Measurements from ENCODE around the gene SGMS1.
A peak's percentile ranks its signal among the peaks of the same experiment; 100 is the strongest.
"Not testable (repeated sequence)": the region's sequence is repeated elsewhere in the genome, so short reads cannot be mapped to it uniquely, and the experiment has no call there.

Gene SGMS1

GRCh38 chr10:50355693-50356480, 267.9 kb downstream of the SGMS1 start:
- not testable (repeated sequence) for DNase-seq

- no peak for DNase-seq
These were observed 272.1 kb downstream of the SGMS1 start for GRCh38 chr10:50351483-50352146.

GRCh38 chr10:50350366-50350765, 273.4 kb downstream of the SGMS1 start:
- DNase-seq: no peak

GRCh38 chr10:50349554-50349953, 274.2 kb downstream of the SGMS1 start:
- DNase-seq: no peak

- no peak for DNase-seq
These were observed 276.4 kb downstream of the SGMS1 start for GRCh38 chr10:50347394-50347802.

- no peak for DNase-seq
These were observed 276.8 kb downstream of the SGMS1 start for GRCh38 chr10:50346942-50347341.

GRCh38 chr10:50345545-50345944, 278.2 kb downstream of the SGMS1 start:
- no peak for DNase-seq

GRCh38 chr10:50343702-50344331, 279.9 kb downstream of the SGMS1 start:
- no peak for DNase-seq

- no peak for DNase-seq
These were observed 281.8 kb downstream of the SGMS1 start for GRCh38 chr10:50341987-50342386.

GRCh38 chr10:50336140-50336539, 287.6 kb downstream of the SGMS1 start:
- DNase-seq: no peak

GRCh38 chr10:50335397-50335796, 288.4 kb downstream of the SGMS1 start:
- DNase-seq: no peak

- no peak for DNase-seq
These were observed 289.5 kb downstream of the SGMS1 start for GRCh38 chr10:50334273-50334672.

- no peak for DNase-seq
These were observed 289.9 kb downstream of the SGMS1 start for GRCh38 chr10:50333872-50334271.

GRCh38 chr10:50332108-50332842, 291.5 kb downstream of the SGMS1 start:
- DNase-seq: no peak

- DNase-seq: no peak
These were observed 292.3 kb downstream of the SGMS1 start for GRCh38 chr10:50331486-50331885.

GRCh38 chr10:50326757-50327701, 296.7 kb downstream of the SGMS1 start:
- DNase-seq: no peak

- DNase-seq: no peak
These were observed 297.6 kb downstream of the SGMS1 start for GRCh38 chr10:50326172-50326555.

- DNase-seq: peak; percentile 74
These were observed 298.1 kb downstream of the SGMS1 start for GRCh38 chr10:50325449-50326171.

- no peak for DNase-seq
These were observed 298.9 kb downstream of the SGMS1 start for GRCh38 chr10:50324680-50325393.

- DNase-seq: no peak
These were observed 299.7 kb downstream of the SGMS1 start for GRCh38 chr10:50324046-50324445.

GRCh38 chr10:50322077-50322476, 301.7 kb downstream of the SGMS1 start:
- DNase-seq: no peak
